ENCODE measurements around the gene PHF23. TPM values are rescaled to one million over a fixed set of nuclear protein-coding genes. Genes with fewer than 3 reads are reported as not detected.

PHF23 gene
- total and polyA plus RNA-seq, 2 of the 4 experiments (the other 2 are of a cell fraction), result 44.8 to 58.5 TPM

- POLR2A ChIA-PET (ENCODE audit: unreplicated experiment), result interaction anchor here (0.6 to 1.4 kb wide), 2 partner anchors 10 to 386 kb away, joined by 4 to 9 read pairs; no protein-coding TSS in a partner anchor
- H2BK15ac ChIP-seq (ENCODE audit: low read depth, low read length), result 0 out of 3 replicates have a peak overlapping the region, but pooled peaks have one; percentile 78
- H2AFZ ChIP-seq (replicated peaks; ENCODE audit: low read length, poor library complexity), result peak overlapping the region; percentile 95
- H2AK5ac ChIP-seq (ENCODE audit: low read depth, low read length), result peak overlapping the region; percentile 93
- DNase-seq (no peak), ATAC-seq (ENCODE audit: low read depth) (no peak)
- H3K18ac ChIP-seq (ENCODE audit: low read depth, low read length), result no peak overlapping the region
- H4K5ac ChIP-seq (ENCODE audit: low read depth, low read length), result no peak overlapping the region; the same call in 1 of the 2 replicates
- H3K4me1 ChIP-seq (ENCODE audit: control insufficient read depth, insufficient read depth, low read length), result peaks cover 28% of the 10 kb centered on the region
- H3K9me1 ChIP-seq (ENCODE audit: insufficient read depth, low read length), result peaks cover 26% of the 10 kb centered on the region
- H3K23ac ChIP-seq (ENCODE audit: low read depth, low read length), result no peak overlapping the region
- H3K27ac ChIP-seq (ENCODE audit: insufficient read depth, low read length), result no peak overlapping the region
- H2BK120ac ChIP-seq (ENCODE audit: low read depth, low read length), result no peak overlapping the region
- 100% methylated on average over 1 of the region's 6 CpGs; no CpG with 5 or more reads in 1 of the 2 experiments for WGBS, 2 experiments (ENCODE audit: extremely low coverage in 2 of 2, insufficient read length in 1 of 2)
- dilution Hi-C loops (cut with HindIII; ENCODE audit: low sequenced_read_pairs, unreplicated experiment), result no loop called here
- no peak overlapping the region for H2BK20ac ChIP-seq (ENCODE audit: low read depth, low read length)
- H3K9me3 ChIP-seq (ENCODE audit: control insufficient read depth, insufficient read depth, low read length), result no peaks in the 10 kb centered on the region
- peak overlapping the region; percentile 99; the same call in 1 of the 2 replicates for H3K4ac ChIP-seq (ENCODE audit: low read depth, low read length)
- no peak overlapping the region for H3K9ac ChIP-seq (ENCODE audit: low read depth, low read length)
- in situ Hi-C loops (cut with MboI; ENCODE audit: low sequenced_read_pairs), result no loop called here
- no peak for TF ChIP-seq POLR2A (IDR thresholded peaks at IDR 0.05; ENCODE audit: low read depth, low read length)
- TF ChIP-seq MAFK (IDR thresholded peaks at IDR 0.05; ENCODE audit: low read depth, low read length), result no peak
- no peak for TF ChIP-seq USF2 (IDR thresholded peaks at IDR 0.05; ENCODE audit: low read depth, low read length)
- TF ChIP-seq NFE2L2 (IDR thresholded peaks at IDR 0.05; ENCODE audit: low read depth, low read length), result no peak
- TF ChIP-seq MAZ (IDR thresholded peaks at IDR 0.05; ENCODE audit: borderline replicate concordance, low read depth, low read length), result no peak
- no peak for TF ChIP-seq CEBPB (IDR thresholded peaks at IDR 0.05; ENCODE audit: low read depth, low read length)
- TF ChIP-seq BHLHE40 (IDR thresholded peaks at IDR 0.05; ENCODE audit: low read depth, low read length), result no peak
- TF ChIP-seq SMC3 (IDR thresholded peaks at IDR 0.05; ENCODE audit: low read depth, low read length), result no peak
- no peak for TF ChIP-seq MXI1 (IDR thresholded peaks at IDR 0.05; ENCODE audit: borderline replicate concordance, low read depth, low read length)
- TF ChIP-seq FOS (IDR thresholded peaks at IDR 0.05; ENCODE audit: low read depth, low read length), result no peak
- TF ChIP-seq RFX5 (IDR thresholded peaks at IDR 0.05; ENCODE audit: low read depth, low read length), result no peak
- TF ChIP-seq RCOR1 (IDR thresholded peaks at IDR 0.05; ENCODE audit: insufficient replicate concordance, low read length), result no peak
- no peak for TF ChIP-seq ELK1 (IDR thresholded peaks at IDR 0.05; ENCODE audit: borderline replicate concordance, low read depth, low read length)
- TF ChIP-seq CHD1 (IDR thresholded peaks at IDR 0.05; ENCODE audit: low read depth, low read length), result no peak
- TF ChIP-seq CTCF (conservative IDR thresholded peaks at IDR 0.05; ENCODE audit: low read depth, low read length), result no peak
- no peak for TF ChIP-seq RAD21 (IDR thresholded peaks at IDR 0.05; ENCODE audit: low read length)
- H3K36me3 ChIP-seq (ENCODE audit: control insufficient read depth, insufficient read depth, low read length), result peaks cover 28% of the 10 kb centered on the region
- H2AK9ac ChIP-seq (replicated peaks; ENCODE audit: low read depth, low read length, poor library complexity), result peak overlapping the region; percentile 32
- peak overlapping the region; percentile 86 for H2BK5ac ChIP-seq (ENCODE audit: low read depth, low read length, poor library complexity, severe bottlenecking)
- H3K56ac ChIP-seq (ENCODE audit: extremely low read depth, insufficient read depth, low read length), result no peak overlapping the region
- peak overlapping the region; percentile 99; a peak in 3 of 4 replicates for H4K8ac ChIP-seq (ENCODE audit: low read depth in 2 of 2, low read length in 2 of 2)
- no peak overlapping the region for H3K4me3 ChIP-seq (ENCODE audit: insufficient read depth, low read depth, low read length)
- H3K27me3 ChIP-seq (ENCODE audit: control insufficient read depth, insufficient read depth, low read length), result no peaks in the 10 kb centered on the region
- H3K14ac ChIP-seq (replicated peaks; ENCODE audit: low read depth, low read length), result no peak overlapping the region
- BruUV-seq (replicated peaks), result no TSS peak
- intact Hi-C loops (cut with micrococcal nuclease), result no loop called here
- H4K20me1 ChIP-seq (ENCODE audit: insufficient read depth, low read length), result peaks cover 60% of the 10 kb centered on the region
- peak overlapping the region; percentile 97; the same call in 1 of the 2 replicates for H4K91ac ChIP-seq (ENCODE audit: insufficient read depth, low read depth, low read length)
- CTCF ChIA-PET, result no interaction called here
- peaks cover 12 to 88% of the 10 kb centered on the region in 2 experiments for H3K79me1 ChIP-seq (ENCODE audit: low read depth in 1 of 2, low read length in 2 of 2)
- no peak overlapping the region for H3K4me2 ChIP-seq (ENCODE audit: low read depth, low read length)
Observed at GRCh38 chr17:7218758-7219157, 20.5 kb downstream of the PHF23 start.

All from IMR-90 (cell line).